Upper lobe of right lung (tissue), 1 donor: Measurements from ENCODE around the gene RARB. TPM values are rescaled to one million over a fixed set of nuclear protein-coding genes. Genes with fewer than 3 reads are reported as not detected.

Experiments
- ATAC-seq: fragments of 200-7000 bp; cut with Tn5 transposase; one replicate; pipeline ENCODE4 v1.9.1; 2020; ENCODE audit warnings: mild to moderate bottlenecking, moderate library complexity
- DNase-seq: peaks from one replicate; pipeline ENCODE4 v3.0.0-alpha.2; 2020
- H3K27ac ChIP-seq: fragments of 200-600 bp; one replicate; pipeline ENCODE4 v1.8.0; 2022
- H3K27me3 ChIP-seq: fragments of 200-600 bp; one replicate; pipeline ENCODE4 v1.8.0; 2022; ENCODE audit warnings: mild to moderate bottlenecking
- H3K36me3 ChIP-seq: fragments of 200-600 bp; one replicate; pipeline ENCODE4 v1.8.0; 2022
- H3K4me1 ChIP-seq: fragments of 200-600 bp; one replicate; pipeline ENCODE4 v1.8.0; 2022
- H3K4me3 ChIP-seq: fragments of 200-600 bp; one replicate; pipeline ENCODE4 v1.8.0; 2022; ENCODE audit warnings: mild to moderate bottlenecking
- H3K9me3 ChIP-seq: fragments of 200-600 bp; one replicate; pipeline ENCODE4 v1.8.0; 2022
- intact Hi-C: fragments of 100-400 bp; cut with DNase I; formaldehyde crosslinking; loops from one replicate; pipeline ENCODE4 v1.11.0; 2022
- total RNA-seq: library from RNA; stranded (reverse); fragmentation: NEBNext Ultra II Directional; extraction: Animal tissue kit (Norgen Biotek cat#: 25700); gene quantifications from one replicate; pipeline ENCODE4 v1.2.1, GENCODE V29; 2021
- TF ChIP-seq, protein P1 (sequence below): fragments of 200-600 bp; IDR thresholded peaks from one replicate; pipeline ENCODE4 v1.8.0; 2022; ENCODE audit warnings: antibody characterized with exemption
- donor health status: DM: no; HTN: yes; CAD: no; lungs with severe emphysema.

RARB gene
- total RNA-seq, 1 donor from 2014 or later: 5.8 TPM

DNA sequence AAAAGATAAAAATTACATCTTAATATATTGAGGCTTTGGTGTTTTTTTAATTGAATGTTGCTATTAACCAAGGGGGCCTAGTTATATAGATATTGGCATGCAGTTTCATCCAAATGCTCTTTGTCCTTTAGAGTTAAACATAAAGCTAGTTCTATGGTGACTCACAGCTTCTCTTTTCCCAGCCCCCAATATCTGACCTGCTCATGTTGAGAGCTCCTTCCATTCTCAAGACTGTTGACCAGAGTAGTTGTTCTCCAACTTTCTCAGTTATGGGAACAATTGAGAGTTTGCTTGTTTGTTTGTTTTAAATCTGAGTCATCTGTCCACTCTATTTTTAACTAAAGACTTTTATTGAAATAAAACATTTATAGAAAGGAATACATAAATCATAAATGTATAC is 15.8 kb upstream of the RARB start:
- H3K36me3 ChIP-seq: no peaks in the 10 kb centered on the region
- no peaks in the 10 kb centered on the region for H3K9me3 ChIP-seq
- H3K27me3 ChIP-seq: no peaks in the 10 kb centered on the region
- H3K4me3 ChIP-seq: no peak overlapping the region
- TF ChIP-seq, protein P1, sequence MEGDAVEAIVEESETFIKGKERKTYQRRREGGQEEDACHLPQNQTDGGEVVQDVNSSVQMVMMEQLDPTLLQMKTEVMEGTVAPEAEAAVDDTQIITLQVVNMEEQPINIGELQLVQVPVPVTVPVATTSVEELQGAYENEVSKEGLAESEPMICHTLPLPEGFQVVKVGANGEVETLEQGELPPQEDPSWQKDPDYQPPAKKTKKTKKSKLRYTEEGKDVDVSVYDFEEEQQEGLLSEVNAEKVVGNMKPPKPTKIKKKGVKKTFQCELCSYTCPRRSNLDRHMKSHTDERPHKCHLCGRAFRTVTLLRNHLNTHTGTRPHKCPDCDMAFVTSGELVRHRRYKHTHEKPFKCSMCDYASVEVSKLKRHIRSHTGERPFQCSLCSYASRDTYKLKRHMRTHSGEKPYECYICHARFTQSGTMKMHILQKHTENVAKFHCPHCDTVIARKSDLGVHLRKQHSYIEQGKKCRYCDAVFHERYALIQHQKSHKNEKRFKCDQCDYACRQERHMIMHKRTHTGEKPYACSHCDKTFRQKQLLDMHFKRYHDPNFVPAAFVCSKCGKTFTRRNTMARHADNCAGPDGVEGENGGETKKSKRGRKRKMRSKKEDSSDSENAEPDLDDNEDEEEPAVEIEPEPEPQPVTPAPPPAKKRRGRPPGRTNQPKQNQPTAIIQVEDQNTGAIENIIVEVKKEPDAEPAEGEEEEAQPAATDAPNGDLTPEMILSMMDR: no peak
- DNase-seq: no peak
- intact Hi-C loops: no loop called here
- peak; percentile 36 for ATAC-seq
- H3K27ac ChIP-seq: no peak overlapping the region
- no peaks in the 10 kb centered on the region for H3K4me1 ChIP-seq

DNA sequence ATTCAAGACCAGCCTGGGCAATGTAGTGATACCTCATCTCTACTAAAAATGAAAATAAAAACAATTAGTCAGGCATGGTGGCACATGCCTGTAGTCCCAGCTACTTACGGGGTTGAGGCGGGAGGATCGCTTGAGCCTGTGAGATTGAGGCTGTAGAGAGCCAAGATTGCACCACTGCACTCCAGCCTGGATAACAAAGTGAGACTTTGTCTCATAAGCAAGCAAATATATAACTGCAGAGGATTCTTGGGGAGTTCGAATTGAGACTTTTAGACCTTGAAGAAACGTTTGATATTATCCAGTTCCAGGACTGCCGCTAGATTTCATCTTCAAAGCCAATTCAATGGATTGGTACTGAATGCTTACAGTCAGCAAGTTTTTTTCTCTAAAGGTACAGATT is 11.9 kb upstream of the RARB start:
- ATAC-seq (no peak), DNase-seq (no peak)
- H3K27ac ChIP-seq: no peak overlapping the region
- intact Hi-C loops: no loop called here
- H3K9me3 ChIP-seq: no peaks in the 10 kb centered on the region
- no peaks in the 10 kb centered on the region for H3K4me1 ChIP-seq
- no peak overlapping the region for H3K4me3 ChIP-seq
- TF ChIP-seq, protein P1: no peak
- H3K27me3 ChIP-seq: no peaks in the 10 kb centered on the region
- no peaks in the 10 kb centered on the region for H3K36me3 ChIP-seq

DNA sequence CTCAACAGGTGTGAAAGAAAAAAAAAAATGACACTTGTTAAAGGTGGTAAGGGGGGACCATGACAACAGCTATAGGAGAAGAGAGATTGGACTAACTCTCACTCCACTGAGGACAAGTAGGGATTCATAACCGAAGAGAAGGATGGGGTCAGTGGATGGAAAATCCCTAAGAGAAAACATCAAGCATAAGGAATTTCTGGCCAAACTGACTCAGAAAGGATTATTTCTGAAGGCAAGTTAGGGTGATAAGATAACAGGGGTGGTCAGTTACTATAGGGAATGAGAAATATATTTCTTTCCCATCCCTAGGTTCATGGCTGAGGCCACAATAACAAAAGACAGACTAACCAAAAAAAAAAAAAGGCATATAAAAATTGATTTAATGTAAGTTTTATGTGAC is 9.5 kb upstream of the RARB start:
- Histone ChIP-seq H3K27ac (no peak overlapping the region), H3K4me3 (no peak overlapping the region), H3K4me1 (no peaks in the 10 kb centered on the region), H3K27me3 (no peaks in the 10 kb centered on the region), H3K9me3 (no peaks in the 10 kb centered on the region), H3K36me3 (no peaks in the 10 kb centered on the region)
- ATAC-seq (no peak), DNase-seq (no peak)
- TF ChIP-seq, protein P1: no peak
- intact Hi-C loops: no loop called here

DNA sequence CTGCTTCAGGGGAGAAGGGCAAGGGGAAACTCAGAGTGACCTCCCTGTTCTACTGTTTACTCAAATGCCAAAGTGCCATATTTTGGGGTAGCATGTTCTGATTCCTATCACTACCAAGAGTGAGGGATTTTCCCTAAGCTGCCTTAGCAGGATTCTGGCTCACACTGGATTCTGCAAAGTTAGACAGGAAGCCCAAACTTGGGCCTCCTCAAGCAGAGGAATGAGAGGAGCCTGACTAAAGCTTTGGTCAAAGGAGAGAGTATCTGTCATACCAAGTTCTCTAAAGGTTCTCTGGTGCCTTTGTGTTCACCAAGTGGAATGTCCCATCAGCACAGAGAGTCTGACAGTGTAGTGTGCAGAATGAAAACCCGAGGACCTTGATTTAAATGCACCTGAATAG is 8.8 kb upstream of the RARB start:
- Histone ChIP-seq H3K27ac (no peak overlapping the region), H3K27me3 (no peaks in the 10 kb centered on the region), H3K36me3 (no peaks in the 10 kb centered on the region), H3K4me1 (no peaks in the 10 kb centered on the region), H3K9me3 (no peaks in the 10 kb centered on the region), H3K4me3 (no peak overlapping the region)
- no peak for DNase-seq
- no peak for ATAC-seq
- TF ChIP-seq, protein P1: no peak
- intact Hi-C loops: no loop called here

DNA sequence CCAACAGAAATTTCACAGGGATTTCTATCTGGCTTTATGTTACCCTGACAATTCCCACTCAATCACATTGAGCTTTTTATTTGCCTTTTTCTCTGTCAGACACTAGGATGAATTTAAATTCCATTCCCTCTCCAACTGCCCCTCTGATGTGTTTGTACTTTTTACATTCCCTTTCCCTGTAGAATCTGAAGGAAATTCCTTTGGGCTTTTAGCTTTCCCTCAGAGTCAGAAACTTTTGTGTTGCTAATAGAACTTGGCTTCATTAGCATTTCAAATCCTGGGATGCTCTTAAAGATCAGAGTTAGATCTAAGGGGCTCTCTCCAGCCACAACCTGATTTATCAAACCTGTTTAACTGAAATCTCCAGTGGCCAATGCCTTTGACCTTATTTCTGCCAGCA is 7.9 kb upstream of the RARB start:
- TF ChIP-seq, protein P1: no peak
- Histone ChIP-seq H3K9me3 (no peaks in the 10 kb centered on the region), H3K36me3 (no peaks in the 10 kb centered on the region), H3K4me3 (no peak overlapping the region), H3K27me3 (no peaks in the 10 kb centered on the region), H3K27ac (no peak overlapping the region), H3K4me1 (no peaks in the 10 kb centered on the region)
- intact Hi-C loops: no loop called here
- no peak for ATAC-seq
- no peak for DNase-seq

DNA sequence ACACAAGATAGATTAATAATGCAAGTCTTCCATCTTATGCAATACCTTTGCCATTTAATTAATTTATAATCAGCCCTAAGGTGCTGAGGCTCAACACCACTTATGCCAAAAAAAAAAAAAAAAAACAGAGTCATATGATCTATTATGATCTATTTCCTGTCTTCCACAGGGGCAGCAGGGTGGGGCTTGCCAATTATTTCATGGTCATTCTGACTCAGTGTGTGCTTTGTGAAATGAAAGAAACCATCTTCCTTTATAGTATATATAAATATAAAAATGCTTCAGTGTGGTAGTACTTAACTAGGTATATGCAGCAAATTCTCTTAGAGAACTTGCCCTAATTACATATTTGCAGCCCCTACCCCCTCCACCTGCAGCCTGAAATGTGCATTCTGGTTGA is 7.2 kb upstream of the RARB start:
- intact Hi-C loops: no loop called here
- no peak overlapping the region for H3K4me3 ChIP-seq
- TF ChIP-seq, protein P1: no peak
- DNase-seq (no peak), ATAC-seq (no peak)
- no peaks in the 10 kb centered on the region for H3K9me3 ChIP-seq
- no peaks in the 10 kb centered on the region for H3K27me3 ChIP-seq
- no peaks in the 10 kb centered on the region for H3K4me1 ChIP-seq
- H3K36me3 ChIP-seq: no peaks in the 10 kb centered on the region
- H3K27ac ChIP-seq: no peak overlapping the region
